ENCODE data around the gene MDGA2. TPM values are rescaled to one million over a fixed set of nuclear protein-coding genes. Genes with fewer than 3 reads are reported as not detected.

Gene MDGA2
- total and polyA plus RNA-seq, 2 of the 13 experiments (the other 11 are each of a cell fraction or from before 2014, with no cell fraction given): not detected

- Histone ChIP-seq H3K79me2 (ENCODE audit: insufficient read depth, low read length) (no peaks in the 10 kb centered on the region), H3K27ac (ENCODE audit: extremely low read length, insufficient read depth, low read length) (no peak overlapping the region), H3K9ac (ENCODE audit: insufficient read depth, low read depth, low read length) (no peak overlapping the region), H3K27me3 (ENCODE audit: control insufficient read depth in 1 of 2, insufficient read depth in 2 of 2, low read length in 2 of 2) (no peaks in the 10 kb centered on the region), H3K36me3 (replicated peaks in 1 of 2; ENCODE audit: control insufficient read depth in 1 of 2, insufficient read depth in 2 of 2, low read length in 2 of 2) (no peaks in the 10 kb centered on the region), H4K20me1 (ENCODE audit: insufficient read depth, low read length) (no peaks in the 10 kb centered on the region), H3K4me3 (replicated peaks in 1 of 3; ENCODE audit: insufficient read depth in 1 of 3, low read depth in 2 of 3, low read length in 3 of 3) (no peak overlapping the region), H2AFZ (ENCODE audit: low read length) (no peak overlapping the region), H3K4me2 (ENCODE audit: low read depth, low read length) (no peak overlapping the region), H3K9me3 (ENCODE audit: low read length) (no peaks in the 10 kb centered on the region), H3K4me1 (ENCODE audit: insufficient read depth, low read length) (no peaks in the 10 kb centered on the region)
- no peak for FAIRE-seq
- POLR2A ChIA-PET: no interaction called here
- no TSS peak for BruUV-seq (replicated peaks)
- intact Hi-C loops (cut with micrococcal nuclease; ENCODE audit: unreplicated experiment) (no loop called here), in situ Hi-C loops (cut with HindIII; ENCODE audit: extremely low pct_ligation_motif_present, low pct_unique_long_range_greater_than_20kb) (no loop called here)
- TF ChIP-seq ZFP82 (CRISPR knock-in tag; IDR thresholded peaks at IDR 0.05; ENCODE audit: borderline replicate concordance) (no peak), ZNF562 (CRISPR knock-in tag; IDR thresholded peaks at IDR 0.05; ENCODE audit: borderline replicate concordance) (no peak), ZNF101 (CRISPR knock-in tag; IDR thresholded peaks at IDR 0.05; ENCODE audit: borderline replicate concordance, low read depth) (no peak), ZNF589 (CRISPR knock-in tag; conservative IDR thresholded peaks at IDR 0.05) (no peak), ZNF678 (CRISPR knock-in tag; IDR thresholded peaks at IDR 0.05) (no peak), ZBTB8A (CRISPR knock-in tag; IDR thresholded peaks at IDR 0.05; ENCODE audit: borderline replicate concordance, low read depth) (no peak), FOSL2 (CRISPR knock-in tag; IDR thresholded peaks at IDR 0.05) (no peak), FOXP1 (IDR thresholded peaks at IDR 0.05) (no peak), FOXP1 (CRISPR knock-in tag; IDR thresholded peaks at IDR 0.05) (no peak), NCOR1 (IDR thresholded peaks at IDR 0.05; ENCODE audit: borderline replicate concordance, low read length) (no peak), ZNF660 (CRISPR knock-in tag; IDR thresholded peaks at IDR 0.05; ENCODE audit: borderline replicate concordance, low read depth) (no peak), ZNF773 (CRISPR knock-in tag; IDR thresholded peaks at IDR 0.05; ENCODE audit: borderline replicate concordance) (no peak), KDM3A (CRISPR knock-in tag; IDR thresholded peaks at IDR 0.05; ENCODE audit: low read depth) (no peak)
- TF ChIP-seq, protein P1, sequence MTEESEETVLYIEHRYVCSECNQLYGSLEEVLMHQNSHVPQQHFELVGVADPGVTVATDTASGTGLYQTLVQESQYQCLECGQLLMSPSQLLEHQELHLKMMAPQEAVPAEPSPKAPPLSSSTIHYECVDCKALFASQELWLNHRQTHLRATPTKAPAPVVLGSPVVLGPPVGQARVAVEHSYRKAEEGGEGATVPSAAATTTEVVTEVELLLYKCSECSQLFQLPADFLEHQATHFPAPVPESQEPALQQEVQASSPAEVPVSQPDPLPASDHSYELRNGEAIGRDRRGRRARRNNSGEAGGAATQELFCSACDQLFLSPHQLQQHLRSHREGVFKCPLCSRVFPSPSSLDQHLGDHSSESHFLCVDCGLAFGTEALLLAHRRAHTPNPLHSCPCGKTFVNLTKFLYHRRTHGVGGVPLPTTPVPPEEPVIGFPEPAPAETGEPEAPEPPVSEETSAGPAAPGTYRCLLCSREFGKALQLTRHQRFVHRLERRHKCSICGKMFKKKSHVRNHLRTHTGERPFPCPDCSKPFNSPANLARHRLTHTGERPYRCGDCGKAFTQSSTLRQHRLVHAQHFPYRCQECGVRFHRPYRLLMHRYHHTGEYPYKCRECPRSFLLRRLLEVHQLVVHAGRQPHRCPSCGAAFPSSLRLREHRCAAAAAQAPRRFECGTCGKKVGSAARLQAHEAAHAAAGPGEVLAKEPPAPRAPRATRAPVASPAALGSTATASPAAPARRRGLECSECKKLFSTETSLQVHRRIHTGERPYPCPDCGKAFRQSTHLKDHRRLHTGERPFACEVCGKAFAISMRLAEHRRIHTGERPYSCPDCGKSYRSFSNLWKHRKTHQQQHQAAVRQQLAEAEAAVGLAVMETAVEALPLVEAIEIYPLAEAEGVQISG (CRISPR knock-in tag; IDR thresholded peaks at IDR 0.05): no peak
- DNase-seq (ENCODE audit: low spot score): no peak
- ATAC-seq: no peak
- CTCF ChIA-PET (ENCODE audit: low intra/inter-chr PET ratio, low total read pairs): no interaction called here
- WGBS (ENCODE audit: low lambda C conversion rate): 5% methylated on average over 2 of the region's 2 CpGs
Measured at GRCh38 chr14:47103771-47104170, 571.6 kb downstream of the MDGA2 start.

Data from HepG2 (cell line).